ENCODE measurements around the gene HCLS1. TPM values are rescaled to one million over a fixed set of nuclear protein-coding genes. Genes with fewer than 3 reads are reported as not detected.

The HCLS1 gene
- total RNA-seq, 2 experiments from 2014 or later, result 124 to 235 TPM

DNA sequence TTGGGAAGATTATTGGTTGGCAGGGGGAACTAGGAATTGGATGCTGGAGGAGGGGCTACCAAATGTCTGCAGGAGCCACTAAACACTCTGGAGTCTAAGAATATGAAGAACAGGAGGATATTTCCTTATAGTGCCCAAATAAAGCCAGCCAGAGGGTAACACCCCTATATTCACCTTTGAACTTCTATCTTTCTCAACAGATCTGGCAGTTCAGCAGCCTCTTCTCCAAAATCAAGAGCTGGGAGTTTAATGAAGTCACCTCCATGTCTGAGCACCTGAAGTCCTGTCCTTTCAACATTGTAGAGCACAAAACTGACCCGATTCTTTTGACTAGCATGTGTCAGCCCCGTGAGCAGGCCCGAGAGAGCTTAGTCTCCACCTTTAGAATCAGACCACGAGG is 34.2 kb downstream of the HCLS1 start:
- ChIA-PET CTCF (ENCODE audit: unreplicated experiment) (no interaction called here), POLR2A (no interaction called here)
- Histone ChIP-seq H3K9me2 (ENCODE audit: insufficient read depth, low read length) (no peaks in the 10 kb centered on the region), H4K20me1 (ENCODE audit: insufficient read depth, low read length) (no peaks in the 10 kb centered on the region), H3K9me3 (ENCODE audit: low read length) (no peaks in the 10 kb centered on the region), H3K4me3 (ENCODE audit: low read depth, low read length, poor library complexity, severe bottlenecking) (no peak overlapping the region), H2AFZ (ENCODE audit: low read length) (no peak overlapping the region), H3K4me2 (ENCODE audit: low read length) (no peak overlapping the region), H3K27ac (ENCODE audit: low read depth, low read length, poor library complexity, severe bottlenecking) (no peak overlapping the region), H3K36me3 (ENCODE audit: insufficient read depth, low read length) (peaks cover 25% of the 10 kb centered on the region), H3K79me2 (ENCODE audit: insufficient read depth, low read depth, low read length) (no peaks in the 10 kb centered on the region), H3K4me1 (ENCODE audit: insufficient read depth, low read length, poor library complexity, severe bottlenecking) (no peaks in the 10 kb centered on the region)
- intact Hi-C loops (cut with micrococcal nuclease; ENCODE audit: unreplicated experiment), result no loop called here
- no peak for DNase-seq (ENCODE audit: low spot score)
- no TSS peak for BruUV-seq (replicated peaks)
- no peak for TF ChIP-seq CTCF (conservative IDR thresholded peaks at IDR 0.05; ENCODE audit: low read length)
- no peak for TF ChIP-seq EZH2phosphoT487 (IDR thresholded peaks at IDR 0.05; ENCODE audit: borderline replicate concordance, low read depth, low read length)

DNA sequence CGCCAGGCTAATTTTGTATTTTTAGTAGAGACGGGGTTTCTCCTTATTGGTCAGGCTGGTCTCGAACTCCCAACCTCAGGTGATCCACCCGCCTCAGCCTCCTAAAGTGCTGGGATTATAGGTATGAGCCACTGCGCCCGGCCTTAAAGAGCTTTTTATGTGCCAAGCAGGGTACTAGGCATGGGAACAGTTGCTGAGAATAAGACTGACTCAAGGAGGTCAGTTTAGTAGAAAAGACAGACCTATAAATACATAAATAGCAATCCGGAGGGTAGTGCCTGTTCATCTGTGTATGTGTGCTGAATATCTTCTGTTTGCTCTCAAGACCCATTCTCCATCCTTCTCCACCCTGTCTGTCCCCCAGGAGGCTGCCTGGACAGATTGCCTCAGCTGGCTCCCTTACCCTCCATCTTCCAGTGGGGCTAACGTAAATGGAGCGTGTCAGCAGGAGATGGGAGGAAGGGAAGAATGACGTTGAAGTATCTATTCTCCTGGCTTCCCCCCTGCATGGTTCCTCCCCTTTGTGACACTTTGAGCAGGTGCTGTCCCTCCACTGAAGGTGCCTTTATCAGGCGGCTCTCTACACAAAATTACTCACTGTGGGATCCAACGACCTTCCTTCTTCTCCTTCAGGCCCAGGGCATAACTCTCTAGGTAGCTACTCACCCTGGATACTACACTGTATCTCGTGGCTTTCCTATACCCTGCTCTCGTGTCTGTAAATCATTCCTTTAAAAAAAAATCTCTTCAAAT is 36.4 kb downstream of the HCLS1 start:
- H3K4me1 ChIP-seq (ENCODE audit: insufficient read depth, low read length, poor library complexity, severe bottlenecking), result no peaks in the 10 kb centered on the region
- no peak overlapping the region for H3K4me2 ChIP-seq (ENCODE audit: low read length)
- TF ChIP-seq CTCF (conservative IDR thresholded peaks at IDR 0.05; ENCODE audit: low read length) (no peak), EZH2phosphoT487 (IDR thresholded peaks at IDR 0.05; ENCODE audit: borderline replicate concordance, low read depth, low read length) (no peak)
- DNase-seq (ENCODE audit: low spot score), result no peak
- no peaks in the 10 kb centered on the region for H3K9me2 ChIP-seq (ENCODE audit: insufficient read depth, low read length)
- no peak overlapping the region for H2AFZ ChIP-seq (ENCODE audit: low read length)
- no peaks in the 10 kb centered on the region for H3K9me3 ChIP-seq (ENCODE audit: low read length)
- H3K79me2 ChIP-seq (ENCODE audit: insufficient read depth, low read depth, low read length), result no peaks in the 10 kb centered on the region
- no peak overlapping the region for H3K27ac ChIP-seq (ENCODE audit: low read depth, low read length, poor library complexity, severe bottlenecking)
- no TSS peak for BruUV-seq (replicated peaks)
- ChIA-PET POLR2A (interaction anchor here (0.6 to 0.7 kb wide), 3 partner anchors 31 to 377 kb away, joined by 4 to 8 read pairs (median 5); no protein-coding TSS in a partner anchor), CTCF (ENCODE audit: unreplicated experiment) (no interaction called here)
- H3K4me3 ChIP-seq (ENCODE audit: low read depth, low read length, poor library complexity, severe bottlenecking), result no peak overlapping the region
- H3K36me3 ChIP-seq (ENCODE audit: insufficient read depth, low read length), result 0 out of 2 replicates have a peak, but pooled peaks cover 6% of the 10 kb centered on the region
- H4K20me1 ChIP-seq (ENCODE audit: insufficient read depth, low read length), result no peaks in the 10 kb centered on the region
- intact Hi-C loops (cut with micrococcal nuclease; ENCODE audit: unreplicated experiment), result no loop called here

- BruUV-seq (replicated peaks), result no TSS peak
- intact Hi-C loops (cut with micrococcal nuclease; ENCODE audit: unreplicated experiment), result no loop called here
- CTCF ChIA-PET (ENCODE audit: unreplicated experiment), result no interaction called here
- no peak for DNase-seq (ENCODE audit: low spot score)
- Histone ChIP-seq H4K20me1 (ENCODE audit: insufficient read depth, low read length) (no peaks in the 10 kb centered on the region), H3K9me3 (ENCODE audit: low read length) (no peaks in the 10 kb centered on the region), H3K4me2 (ENCODE audit: low read length) (no peak overlapping the region), H2AFZ (ENCODE audit: low read length) (no peak overlapping the region), H3K4me3 (ENCODE audit: low read depth, low read length, poor library complexity, severe bottlenecking) (no peak overlapping the region), H3K79me2 (ENCODE audit: insufficient read depth, low read depth, low read length) (no peaks in the 10 kb centered on the region), H3K36me3 (ENCODE audit: insufficient read depth, low read length) (no peaks in the 10 kb centered on the region), H3K9me2 (ENCODE audit: insufficient read depth, low read length) (no peaks in the 10 kb centered on the region), H3K27ac (ENCODE audit: low read depth, low read length, poor library complexity, severe bottlenecking) (no peak overlapping the region), H3K4me1 (ENCODE audit: insufficient read depth, low read length, poor library complexity, severe bottlenecking) (no peaks in the 10 kb centered on the region)
- TF ChIP-seq EZH2phosphoT487 (IDR thresholded peaks at IDR 0.05; ENCODE audit: borderline replicate concordance, low read depth, low read length) (no peak), CTCF (conservative IDR thresholded peaks at IDR 0.05; ENCODE audit: low read length) (no peak)
- POLR2A ChIA-PET, result interaction anchor here (1.7 kb wide), 1 partner anchor 18 kb away, joined by 5 read pairs; no protein-coding TSS in a partner anchor
Observed at GRCh38 chr3:121621491-121621890, 39.2 kb downstream of the HCLS1 start.
